ENCODE measurements around the gene DUSP2.

The DUSP2 gene

GRCh38 chr2:96123290-96123689 lies 21.9 kb downstream of the DUSP2 start:
- no peaks in the 10 kb centered on the region for H3K4me1 ChIP-seq (ENCODE audit: low read depth, poor library complexity, severe bottlenecking)
- H3K27ac ChIP-seq, result no peak overlapping the region
- H3K4me3 ChIP-seq (IDR thresholded peaks at IDR 0.05; ENCODE audit: insufficient read depth, low read depth, low read length), result no peak overlapping the region
- no peak overlapping the region for H2AFZ ChIP-seq (ENCODE audit: low read depth)
- H4K20me1 ChIP-seq (ENCODE audit: insufficient read depth), result no peaks in the 10 kb centered on the region
- H3K36me3 ChIP-seq (ENCODE audit: insufficient read depth), result no peaks in the 10 kb centered on the region
- TF ChIP-seq CTCF (conservative IDR thresholded peaks at IDR 0.05; ENCODE audit: low read depth, low read length), result no peak
- no peak overlapping the region for H3K4me2 ChIP-seq
- H3K27me3 ChIP-seq (ENCODE audit: insufficient read depth, low read depth), result peaks cover 23% of the 10 kb centered on the region
- no peaks in the 10 kb centered on the region for H3K79me2 ChIP-seq (ENCODE audit: insufficient read depth, low read depth)
- no peak overlapping the region for H3K9ac ChIP-seq

- Histone ChIP-seq H3K79me2 (ENCODE audit: insufficient read depth, low read depth) (no peaks in the 10 kb centered on the region), H3K9ac (no peak overlapping the region), H3K36me3 (ENCODE audit: insufficient read depth) (no peaks in the 10 kb centered on the region), H3K27ac (no peak overlapping the region), H3K4me1 (ENCODE audit: low read depth, poor library complexity, severe bottlenecking) (peaks cover under 1% of the 10 kb centered on the region), H3K4me3 (IDR thresholded peaks at IDR 0.05; ENCODE audit: insufficient read depth, low read depth, low read length) (no peak overlapping the region), H4K20me1 (ENCODE audit: insufficient read depth) (no peaks in the 10 kb centered on the region), H3K4me2 (no peak overlapping the region), H2AFZ (ENCODE audit: low read depth) (no peak overlapping the region), H3K27me3 (ENCODE audit: insufficient read depth, low read depth) (peaks cover 23% of the 10 kb centered on the region)
- no peak for TF ChIP-seq CTCF (conservative IDR thresholded peaks at IDR 0.05; ENCODE audit: low read depth, low read length)
Observed at GRCh38 chr2:96122391-96122790, 22.8 kb downstream of the DUSP2 start.

- Histone ChIP-seq H3K27ac (no peak overlapping the region), H3K4me2 (no peak overlapping the region), H3K79me2 (ENCODE audit: insufficient read depth, low read depth) (no peaks in the 10 kb centered on the region), H4K20me1 (ENCODE audit: insufficient read depth) (no peaks in the 10 kb centered on the region), H3K9ac (no peak overlapping the region), H3K27me3 (ENCODE audit: insufficient read depth, low read depth) (peaks cover 23% of the 10 kb centered on the region), H2AFZ (ENCODE audit: low read depth) (no peak overlapping the region), H3K4me3 (IDR thresholded peaks at IDR 0.05; ENCODE audit: insufficient read depth, low read depth, low read length) (no peak overlapping the region), H3K4me1 (ENCODE audit: low read depth, poor library complexity, severe bottlenecking) (peaks cover 4% of the 10 kb centered on the region), H3K36me3 (ENCODE audit: insufficient read depth) (no peaks in the 10 kb centered on the region)
- TF ChIP-seq CTCF (conservative IDR thresholded peaks at IDR 0.05; ENCODE audit: low read depth, low read length), result no peak
Observed at GRCh38 chr2:96121414-96121813, 23.8 kb downstream of the DUSP2 start.

GRCh38 chr2:96120991-96121390 lies 24.2 kb downstream of the DUSP2 start:
- H3K4me2 ChIP-seq, result no peak overlapping the region
- H3K4me1 ChIP-seq (ENCODE audit: low read depth, poor library complexity, severe bottlenecking), result peaks cover 4% of the 10 kb centered on the region
- no peaks in the 10 kb centered on the region for H4K20me1 ChIP-seq (ENCODE audit: insufficient read depth)
- H3K27ac ChIP-seq, result no peak overlapping the region
- H3K79me2 ChIP-seq (ENCODE audit: insufficient read depth, low read depth), result no peaks in the 10 kb centered on the region
- no peak overlapping the region for H3K9ac ChIP-seq
- peaks cover 23% of the 10 kb centered on the region for H3K27me3 ChIP-seq (ENCODE audit: insufficient read depth, low read depth)
- no peak for TF ChIP-seq CTCF (conservative IDR thresholded peaks at IDR 0.05; ENCODE audit: low read depth, low read length)
- no peaks in the 10 kb centered on the region for H3K36me3 ChIP-seq (ENCODE audit: insufficient read depth)
- no peak overlapping the region for H3K4me3 ChIP-seq (IDR thresholded peaks at IDR 0.05; ENCODE audit: insufficient read depth, low read depth, low read length)
- H2AFZ ChIP-seq (ENCODE audit: low read depth), result no peak overlapping the region
